KMS-11 (cell line): ENCODE data around the gene DOK6.

ENCODE experiments used
- H2AFZ ChIP-seq: fragments of 200-600 bp; sonication (generic); 2 replicates; pipeline ENCODE4 v1.6.1; 2016; ENCODE audit warnings: antibody characterized with exemption, mixed run types, low read depth
- H3K27ac ChIP-seq: fragments of 200-600 bp; sonication (generic); 2 replicates; pipeline ENCODE4 v1.6.1; 2016; ENCODE audit warnings: mild to moderate bottlenecking, mixed run types
- H3K27me3 ChIP-seq: fragments of 200-600 bp; sonication (generic); 2 replicates; pipeline ENCODE4 v1.6.1; 2017; ENCODE audit warnings: mild to moderate bottlenecking, low read depth, mixed run types, moderate library complexity; ENCODE audit not compliant: insufficient read depth
- H3K36me3 ChIP-seq: fragments of 200-600 bp; sonication (generic); 2 replicates; pipeline ENCODE4 v1.6.1; 2017; ENCODE audit warnings: mild to moderate bottlenecking, mixed run types; ENCODE audit not compliant: insufficient read depth
- H3K4me1 ChIP-seq: fragments of 200-600 bp; sonication (generic); 2 replicates; pipeline ENCODE4 v1.6.1; 2016; ENCODE audit warnings: mild to moderate bottlenecking, low read depth, mixed run types; ENCODE audit not compliant: poor library complexity, severe bottlenecking
- H3K4me2 ChIP-seq: fragments of 200-600 bp; sonication (generic); 2 replicates; pipeline ENCODE4 v1.7.0; 2016; ENCODE audit warnings: mild to moderate bottlenecking, mixed run types
- H3K4me3 ChIP-seq: fragments of 200-600 bp; sonication (generic); IDR thresholded peaks from 2 replicates; pipeline ENCODE4 v1.6.1; 2017; ENCODE audit warnings: low read depth, low read length, mixed read lengths; ENCODE audit not compliant: insufficient read depth
- H3K79me2 ChIP-seq: fragments of 200-600 bp; sonication (generic); 2 replicates; pipeline ENCODE4 v1.6.1; 2016; ENCODE audit warnings: low read depth, mixed run types; ENCODE audit not compliant: insufficient read depth
- H3K9ac ChIP-seq: fragments of 200-600 bp; sonication (generic); 2 replicates; pipeline ENCODE4 v1.6.1; 2016; ENCODE audit warnings: mild to moderate bottlenecking, mixed run types
- H4K20me1 ChIP-seq: fragments of 200-600 bp; sonication (generic); 2 replicates; pipeline ENCODE4 v1.6.1; 2016; ENCODE audit warnings: mild to moderate bottlenecking, mixed run types; ENCODE audit not compliant: insufficient read depth
- TF ChIP-seq, protein P1 (sequence below): fragments of 200-600 bp; sonication (generic); conservative IDR thresholded peaks from 2 replicates; pipeline ENCODE4 v1.6.1; 2017; ENCODE audit warnings: low read depth, mild to moderate bottlenecking, antibody characterized with exemption, low read length, moderate library complexity, mixed read lengths

The DOK6 gene

DNA sequence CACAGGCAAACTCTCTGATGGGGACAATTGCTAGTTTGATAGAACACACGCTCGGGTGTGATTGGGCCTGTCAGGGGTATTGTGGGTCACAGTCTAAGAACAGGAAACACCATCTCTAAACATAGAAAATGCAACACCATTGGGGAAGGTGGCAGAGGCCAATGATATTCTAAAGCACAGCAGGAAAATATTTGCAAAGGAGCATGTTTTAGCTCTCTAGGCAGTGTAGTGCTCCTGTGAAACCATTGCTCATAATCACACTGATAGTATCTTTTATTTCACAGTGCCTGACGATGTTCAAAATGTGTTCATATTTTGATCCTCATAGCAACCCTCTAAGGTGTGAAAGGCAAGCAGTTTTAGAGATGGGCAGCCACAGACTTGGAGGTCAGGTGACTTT lies 322.7 kb downstream of the DOK6 start:
- H3K36me3 ChIP-seq = no peaks in the 10 kb centered on the region
- H3K9ac ChIP-seq = no peak overlapping the region
- H3K4me3 ChIP-seq = no peak overlapping the region
- no peaks in the 10 kb centered on the region for H3K4me1 ChIP-seq
- H3K4me2 ChIP-seq = no peak overlapping the region
- no peaks in the 10 kb centered on the region for H4K20me1 ChIP-seq
- TF ChIP-seq, protein P1, sequence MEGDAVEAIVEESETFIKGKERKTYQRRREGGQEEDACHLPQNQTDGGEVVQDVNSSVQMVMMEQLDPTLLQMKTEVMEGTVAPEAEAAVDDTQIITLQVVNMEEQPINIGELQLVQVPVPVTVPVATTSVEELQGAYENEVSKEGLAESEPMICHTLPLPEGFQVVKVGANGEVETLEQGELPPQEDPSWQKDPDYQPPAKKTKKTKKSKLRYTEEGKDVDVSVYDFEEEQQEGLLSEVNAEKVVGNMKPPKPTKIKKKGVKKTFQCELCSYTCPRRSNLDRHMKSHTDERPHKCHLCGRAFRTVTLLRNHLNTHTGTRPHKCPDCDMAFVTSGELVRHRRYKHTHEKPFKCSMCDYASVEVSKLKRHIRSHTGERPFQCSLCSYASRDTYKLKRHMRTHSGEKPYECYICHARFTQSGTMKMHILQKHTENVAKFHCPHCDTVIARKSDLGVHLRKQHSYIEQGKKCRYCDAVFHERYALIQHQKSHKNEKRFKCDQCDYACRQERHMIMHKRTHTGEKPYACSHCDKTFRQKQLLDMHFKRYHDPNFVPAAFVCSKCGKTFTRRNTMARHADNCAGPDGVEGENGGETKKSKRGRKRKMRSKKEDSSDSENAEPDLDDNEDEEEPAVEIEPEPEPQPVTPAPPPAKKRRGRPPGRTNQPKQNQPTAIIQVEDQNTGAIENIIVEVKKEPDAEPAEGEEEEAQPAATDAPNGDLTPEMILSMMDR = no peak
- no peak overlapping the region for H3K27ac ChIP-seq
- H3K79me2 ChIP-seq = no peaks in the 10 kb centered on the region
- no peak overlapping the region for H2AFZ ChIP-seq
- no peaks in the 10 kb centered on the region for H3K27me3 ChIP-seq

DNA sequence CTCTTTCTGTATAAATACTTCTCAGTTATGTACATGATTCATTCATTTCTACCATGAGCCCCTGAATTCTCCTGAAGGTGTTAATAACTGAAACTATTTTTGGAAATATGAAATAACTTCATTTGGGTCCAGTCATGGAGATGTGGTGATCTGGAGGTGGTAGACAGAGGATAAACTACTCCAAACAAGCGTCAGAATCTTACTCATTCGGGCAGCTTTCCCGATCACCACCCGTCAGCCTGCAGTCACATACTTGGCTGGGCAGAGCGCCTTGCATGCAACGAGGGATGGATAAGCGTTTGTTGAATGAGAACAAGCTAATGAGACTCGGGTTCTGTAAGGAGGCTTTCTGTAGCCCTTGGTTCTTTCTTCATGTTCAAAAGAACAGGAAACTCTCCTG lies 324.3 kb downstream of the DOK6 start:
- Histone ChIP-seq H3K4me2 (no peak overlapping the region), H3K4me3 (no peak overlapping the region), H3K27ac (no peak overlapping the region), H3K9ac (no peak overlapping the region), H2AFZ (no peak overlapping the region), H3K79me2 (no peaks in the 10 kb centered on the region), H4K20me1 (no peaks in the 10 kb centered on the region), H3K27me3 (no peaks in the 10 kb centered on the region), H3K4me1 (no peaks in the 10 kb centered on the region), H3K36me3 (no peaks in the 10 kb centered on the region)
- TF ChIP-seq, protein P1 = no peak

DNA sequence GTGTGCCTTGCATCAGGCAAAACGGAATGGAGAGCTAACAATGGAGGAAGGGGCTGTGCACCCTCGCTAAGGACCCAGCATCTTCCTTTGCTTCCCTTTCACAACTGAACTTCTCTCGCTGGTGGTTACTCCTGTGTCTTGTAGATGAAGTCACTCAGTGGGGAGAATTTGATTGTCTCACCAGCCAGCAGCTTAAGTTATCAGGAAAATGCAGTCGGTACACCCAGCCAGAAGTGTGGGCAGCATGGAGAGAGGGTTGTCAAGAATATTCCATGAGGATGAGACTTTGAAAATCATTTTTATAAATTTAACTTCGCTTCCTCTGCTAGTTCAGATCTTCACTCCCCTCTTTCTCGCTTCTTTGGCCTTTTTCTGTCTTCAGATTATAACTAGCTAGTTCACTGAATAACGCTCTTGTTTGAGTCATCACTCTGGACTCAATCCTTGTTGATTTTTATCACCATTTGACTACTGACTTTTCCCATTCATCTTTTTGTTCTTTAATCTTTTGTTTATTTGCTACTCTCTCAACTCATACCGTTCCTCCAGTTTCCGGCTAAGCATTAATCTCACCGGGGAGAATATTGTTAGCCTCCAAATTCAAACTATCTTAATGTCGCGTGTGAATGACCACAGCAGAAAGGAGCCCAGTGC lies 325.3 kb downstream of the DOK6 start:
- Histone ChIP-seq H3K4me3 (no peak overlapping the region), H3K27me3 (no peaks in the 10 kb centered on the region)

DNA sequence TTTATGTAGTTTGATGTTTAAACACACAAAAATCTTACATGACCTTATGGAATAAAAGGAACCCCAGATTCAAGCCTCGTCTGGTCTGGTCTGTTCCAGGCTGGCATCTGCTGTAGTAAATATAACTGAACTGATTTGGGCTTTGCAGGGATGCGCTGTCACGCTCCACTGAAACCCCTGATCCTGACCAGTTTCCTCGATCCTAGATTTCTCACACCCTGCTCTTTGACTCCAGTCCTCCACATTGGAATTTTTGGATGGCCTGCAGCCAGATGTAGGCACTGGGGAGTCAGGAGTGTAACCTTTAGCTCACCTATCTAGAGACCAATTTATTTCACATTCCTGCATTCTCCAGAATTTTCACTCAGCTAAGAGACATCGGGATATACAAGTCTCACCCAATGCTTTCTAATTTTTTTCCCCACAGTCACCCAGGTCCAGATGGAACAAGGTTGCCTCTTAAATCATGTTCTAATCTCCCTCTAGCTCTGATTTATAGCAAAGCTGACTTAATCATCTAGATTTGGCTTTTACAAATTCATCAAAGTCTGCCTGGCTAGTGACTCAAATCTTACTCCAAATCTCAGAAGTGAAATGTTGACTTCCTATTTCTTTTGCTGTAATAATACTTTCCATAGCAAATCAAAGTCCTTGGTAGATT lies 327.4 kb downstream of the DOK6 start:
- Histone ChIP-seq H2AFZ (no peak overlapping the region), H3K4me1 (no peaks in the 10 kb centered on the region), H3K27me3 (no peaks in the 10 kb centered on the region), H4K20me1 (no peaks in the 10 kb centered on the region), H3K4me2 (no peak overlapping the region), H3K4me3 (no peak overlapping the region), H3K27ac (no peak overlapping the region), H3K36me3 (no peaks in the 10 kb centered on the region), H3K79me2 (no peaks in the 10 kb centered on the region), H3K9ac (no peak overlapping the region)
- TF ChIP-seq, protein P1 = no peak

More for the DNA sequence above, 325.3 kb downstream of the DOK6 start:
- no peak overlapping the region for H2AFZ ChIP-seq
- no peak overlapping the region for H3K4me2 ChIP-seq
- H3K79me2 ChIP-seq = no peaks in the 10 kb centered on the region
- H3K36me3 ChIP-seq = no peaks in the 10 kb centered on the region
- no peaks in the 10 kb centered on the region for H3K4me1 ChIP-seq
- TF ChIP-seq, protein P1 = no peak
- no peaks in the 10 kb centered on the region for H4K20me1 ChIP-seq
- no peak overlapping the region for H3K9ac ChIP-seq
- no peak overlapping the region for H3K27ac ChIP-seq
